ENCODE data around the gene TMEM52. TPM values are rescaled to one million over a fixed set of nuclear protein-coding genes. Genes with fewer than 3 reads are reported as not detected.

Gene TMEM52
- total and polyA plus RNA-seq, 9 of the 15 experiments (the other 6 are each of a cell fraction or from before 2014, with no cell fraction given) = 0.37 to 22.5 (median 6.8) TPM

DNA sequence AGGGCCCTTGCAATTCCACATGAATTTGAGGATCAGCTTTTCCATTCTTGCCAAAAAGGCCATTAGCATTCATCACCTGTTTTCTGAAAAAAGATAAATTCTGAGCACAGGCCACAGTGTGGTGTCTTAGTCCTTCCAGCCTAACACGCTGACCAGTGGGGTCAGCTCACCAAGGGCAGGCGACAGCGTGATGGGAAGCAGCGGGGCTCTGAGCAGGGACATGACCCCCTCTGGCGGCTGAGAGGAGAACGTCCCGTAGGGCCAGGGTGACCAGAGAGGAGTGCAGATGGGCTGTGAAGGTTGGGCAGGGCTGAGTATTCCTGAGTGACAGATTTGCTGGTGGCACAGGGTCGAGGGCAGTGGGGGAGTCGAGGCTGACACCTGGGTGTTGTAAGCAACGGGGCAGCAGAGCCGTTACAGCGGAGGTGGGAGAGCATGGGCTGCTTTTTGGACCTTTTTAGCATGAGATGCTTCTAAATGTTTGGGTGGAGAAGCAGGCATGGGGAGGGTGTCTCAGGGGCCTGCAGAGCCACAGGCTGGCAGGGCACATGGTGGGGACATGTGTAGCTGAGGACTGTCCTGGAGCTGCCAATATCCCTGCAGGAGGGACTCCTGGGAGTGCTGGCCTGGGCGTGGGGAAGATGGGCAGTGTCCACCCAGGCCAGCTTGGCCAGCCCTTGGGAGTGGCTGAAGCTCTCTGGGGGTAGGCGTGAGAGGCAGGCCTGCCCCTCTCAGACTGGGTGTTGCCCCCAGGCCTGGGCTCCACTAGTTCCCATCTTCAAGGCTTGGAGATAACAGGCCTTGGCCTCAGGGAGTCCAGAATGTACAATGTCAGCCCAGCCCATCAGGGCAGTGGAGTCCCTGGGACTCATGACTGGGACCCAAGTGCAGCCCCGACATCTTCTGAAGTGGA lies 12.6 kb downstream of the TMEM52 start (continued):
- no peak for TF ChIP-seq SMAD3 (CRISPR knock-in tag; conservative IDR thresholded peaks at IDR 0.05)
- TF ChIP-seq, protein P1, sequence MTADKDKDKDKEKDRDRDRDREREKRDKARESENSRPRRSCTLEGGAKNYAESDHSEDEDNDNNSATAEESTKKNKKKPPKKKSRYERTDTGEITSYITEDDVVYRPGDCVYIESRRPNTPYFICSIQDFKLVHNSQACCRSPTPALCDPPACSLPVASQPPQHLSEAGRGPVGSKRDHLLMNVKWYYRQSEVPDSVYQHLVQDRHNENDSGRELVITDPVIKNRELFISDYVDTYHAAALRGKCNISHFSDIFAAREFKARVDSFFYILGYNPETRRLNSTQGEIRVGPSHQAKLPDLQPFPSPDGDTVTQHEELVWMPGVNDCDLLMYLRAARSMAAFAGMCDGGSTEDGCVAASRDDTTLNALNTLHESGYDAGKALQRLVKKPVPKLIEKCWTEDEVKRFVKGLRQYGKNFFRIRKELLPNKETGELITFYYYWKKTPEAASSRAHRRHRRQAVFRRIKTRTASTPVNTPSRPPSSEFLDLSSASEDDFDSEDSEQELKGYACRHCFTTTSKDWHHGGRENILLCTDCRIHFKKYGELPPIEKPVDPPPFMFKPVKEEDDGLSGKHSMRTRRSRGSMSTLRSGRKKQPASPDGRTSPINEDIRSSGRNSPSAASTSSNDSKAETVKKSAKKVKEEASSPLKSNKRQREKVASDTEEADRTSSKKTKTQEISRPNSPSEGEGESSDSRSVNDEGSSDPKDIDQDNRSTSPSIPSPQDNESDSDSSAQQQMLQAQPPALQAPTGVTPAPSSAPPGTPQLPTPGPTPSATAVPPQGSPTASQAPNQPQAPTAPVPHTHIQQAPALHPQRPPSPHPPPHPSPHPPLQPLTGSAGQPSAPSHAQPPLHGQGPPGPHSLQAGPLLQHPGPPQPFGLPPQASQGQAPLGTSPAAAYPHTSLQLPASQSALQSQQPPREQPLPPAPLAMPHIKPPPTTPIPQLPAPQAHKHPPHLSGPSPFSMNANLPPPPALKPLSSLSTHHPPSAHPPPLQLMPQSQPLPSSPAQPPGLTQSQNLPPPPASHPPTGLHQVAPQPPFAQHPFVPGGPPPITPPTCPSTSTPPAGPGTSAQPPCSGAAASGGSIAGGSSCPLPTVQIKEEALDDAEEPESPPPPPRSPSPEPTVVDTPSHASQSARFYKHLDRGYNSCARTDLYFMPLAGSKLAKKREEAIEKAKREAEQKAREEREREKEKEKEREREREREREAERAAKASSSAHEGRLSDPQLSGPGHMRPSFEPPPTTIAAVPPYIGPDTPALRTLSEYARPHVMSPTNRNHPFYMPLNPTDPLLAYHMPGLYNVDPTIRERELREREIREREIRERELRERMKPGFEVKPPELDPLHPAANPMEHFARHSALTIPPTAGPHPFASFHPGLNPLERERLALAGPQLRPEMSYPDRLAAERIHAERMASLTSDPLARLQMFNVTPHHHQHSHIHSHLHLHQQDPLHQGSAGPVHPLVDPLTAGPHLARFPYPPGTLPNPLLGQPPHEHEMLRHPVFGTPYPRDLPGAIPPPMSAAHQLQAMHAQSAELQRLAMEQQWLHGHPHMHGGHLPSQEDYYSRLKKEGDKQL (CRISPR knock-in tag; IDR thresholded peaks at IDR 0.05; ENCODE audit: borderline replicate concordance) = no peak
- TF ChIP-seq ZNF24 (IDR thresholded peaks at IDR 0.05) = peak; percentile 43; the same call in 1 of the 2 replicates
- TF ChIP-seq ARNT (IDR thresholded peaks at IDR 0.05) = peak in 1 of 2 experiments; percentile 68; a peak in 1 of 4 replicates
- peak; percentile 57; the same call in 1 of the 2 replicates for TF ChIP-seq MGA (IDR thresholded peaks at IDR 0.05)
- TF ChIP-seq ZNF146 (CRISPR knock-in tag; IDR thresholded peaks at IDR 0.05; ENCODE audit: unreplicated experiment) = no peak
- no peak for TF ChIP-seq DNMT1 (IDR thresholded peaks at IDR 0.05)
- no peak for TF ChIP-seq ZNF586 (CRISPR knock-in tag; conservative IDR thresholded peaks at IDR 0.05)
- TF ChIP-seq E2F3 (CRISPR knock-in tag; IDR thresholded peaks at IDR 0.05) = no peak

All from K562 (cell line).